DOHH2 (cell line): Measurements from ENCODE around the gene ZNF792.

ENCODE experiments used
- EZH2phosphoT487 ChIP-seq: fragments of 200-600 bp; sonication (generic); IDR thresholded peaks from 2 replicates; pipeline ENCODE4 v1.6.1; 2017; ENCODE audit warnings: borderline replicate concordance, mild to moderate bottlenecking, antibody characterized with exemption, low read length, moderate library complexity, mixed read lengths
- TF ChIP-seq, protein P1 (sequence below): fragments of 200-600 bp; sonication (generic); IDR thresholded peaks from one replicate; pipeline ENCODE4 v1.5.1; 2014; ENCODE audit warnings: antibody characterized with exemption, mild to moderate bottlenecking, low read depth, low read length; ENCODE audit not compliant: poor library complexity, severe bottlenecking

- TF ChIP-seq, protein P1, sequence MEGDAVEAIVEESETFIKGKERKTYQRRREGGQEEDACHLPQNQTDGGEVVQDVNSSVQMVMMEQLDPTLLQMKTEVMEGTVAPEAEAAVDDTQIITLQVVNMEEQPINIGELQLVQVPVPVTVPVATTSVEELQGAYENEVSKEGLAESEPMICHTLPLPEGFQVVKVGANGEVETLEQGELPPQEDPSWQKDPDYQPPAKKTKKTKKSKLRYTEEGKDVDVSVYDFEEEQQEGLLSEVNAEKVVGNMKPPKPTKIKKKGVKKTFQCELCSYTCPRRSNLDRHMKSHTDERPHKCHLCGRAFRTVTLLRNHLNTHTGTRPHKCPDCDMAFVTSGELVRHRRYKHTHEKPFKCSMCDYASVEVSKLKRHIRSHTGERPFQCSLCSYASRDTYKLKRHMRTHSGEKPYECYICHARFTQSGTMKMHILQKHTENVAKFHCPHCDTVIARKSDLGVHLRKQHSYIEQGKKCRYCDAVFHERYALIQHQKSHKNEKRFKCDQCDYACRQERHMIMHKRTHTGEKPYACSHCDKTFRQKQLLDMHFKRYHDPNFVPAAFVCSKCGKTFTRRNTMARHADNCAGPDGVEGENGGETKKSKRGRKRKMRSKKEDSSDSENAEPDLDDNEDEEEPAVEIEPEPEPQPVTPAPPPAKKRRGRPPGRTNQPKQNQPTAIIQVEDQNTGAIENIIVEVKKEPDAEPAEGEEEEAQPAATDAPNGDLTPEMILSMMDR, result no peak
- TF ChIP-seq EZH2phosphoT487, result no peak
Observed at GRCh38 chr19:34960940-34961679, 2.9 kb downstream of the ZNF792 start.
